Sigmoid colon (tissue), 4 donors: Measurements from ENCODE around the gene FAM234A.

Experiments used
- CTCF ChIP-seq, 4 experiments: fragments of 450-650 bp in 3 of 4; fragments of 200-600 bp in 1 of 4; IDR thresholded peaks; one replicate each; pipeline ENCODE4 v1.5.1; 2016 to 2019; ENCODE audit warnings: antibody characterized with exemption in 4 of 4, mild to moderate bottlenecking in 3 of 4, moderate library complexity in 2 of 4
- EP300 ChIP-seq, 4 donors: sonication (generic); formaldehyde crosslinking; IDR thresholded peaks; one replicate each; pipeline ENCODE4 v1.6.1; 2017; ENCODE audit warnings: antibody characterized with exemption in 4 of 4
- POLR2A ChIP-seq, 2 donors: fragments of 450-650 bp; IDR thresholded peaks; one replicate each; pipeline ENCODE4 v1.6.1; 2016; ENCODE audit warnings: antibody characterized with exemption in 2 of 2, mild to moderate bottlenecking in 2 of 2, moderate library complexity in 2 of 2
- POLR2AphosphoS5 ChIP-seq, 4 donors: sonication (generic); formaldehyde crosslinking; IDR thresholded peaks; one replicate each; pipeline ENCODE4 v1.6.1; 2017; ENCODE audit warnings: antibody characterized with exemption in 4 of 4

GRCh38 chr16:305916-306626, 71.5 kb downstream of the FAM234A start:
- TF ChIP-seq CTCF (IDR thresholded peaks at IDR 0.05) (no peak), POLR2A (IDR thresholded peaks at IDR 0.05) (no peak), POLR2AphosphoS5 (IDR thresholded peaks at IDR 0.05) (no peak), EP300 (IDR thresholded peaks at IDR 0.05) (no peak)
